ENCODE measurements around the gene ITIH3. TPM values are rescaled to one million over a fixed set of nuclear protein-coding genes. Genes with fewer than 3 reads are reported as not detected.

ITIH3 gene
- total RNA-seq, 4 donors from 2014 or later: 0.27 to 1.6 TPM; not detected in 2

DNA sequence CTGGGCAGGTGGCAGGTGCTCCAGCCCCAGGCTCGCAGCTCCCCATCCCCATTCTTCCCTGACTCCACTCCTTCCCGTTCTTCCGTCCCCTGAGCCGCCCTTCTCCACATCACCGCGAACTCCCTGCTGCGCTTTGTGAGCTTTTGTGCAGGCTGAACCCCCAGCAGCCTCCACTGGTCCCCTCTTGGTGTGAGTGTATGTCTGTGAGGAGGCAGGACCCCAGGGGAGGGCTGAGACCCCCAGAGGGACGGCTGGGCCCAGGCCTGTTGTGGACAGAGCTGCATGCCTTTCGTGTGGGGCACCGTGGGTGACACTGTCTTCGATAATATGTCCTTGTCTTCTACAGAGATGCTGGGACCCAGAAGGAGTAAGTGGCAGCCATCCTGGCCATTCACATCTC, 7.3 kb upstream of the ITIH3 start:
- no peaks in the 10 kb centered on the region for H3K4me1 ChIP-seq
- in situ Hi-C loops (cut with MboI; ENCODE audit: low pct_ligation_motif_present in 1 of 4, low pct_unique_long_range_greater_than_20kb in 1 of 4, low sequenced_read_pairs in 3 of 4): no loop called here
- no peaks in the 10 kb centered on the region for H3K36me3 ChIP-seq
- DNase-seq: no peak
- intact Hi-C loops (cut with DNase I; ENCODE audit: low total_unique reads): no loop called here
- H3K27ac ChIP-seq: no peak overlapping the region
- no peaks in the 10 kb centered on the region for H3K9me3 ChIP-seq
- no peak overlapping the region for H3K4me3 ChIP-seq
- TF ChIP-seq, protein P1, sequence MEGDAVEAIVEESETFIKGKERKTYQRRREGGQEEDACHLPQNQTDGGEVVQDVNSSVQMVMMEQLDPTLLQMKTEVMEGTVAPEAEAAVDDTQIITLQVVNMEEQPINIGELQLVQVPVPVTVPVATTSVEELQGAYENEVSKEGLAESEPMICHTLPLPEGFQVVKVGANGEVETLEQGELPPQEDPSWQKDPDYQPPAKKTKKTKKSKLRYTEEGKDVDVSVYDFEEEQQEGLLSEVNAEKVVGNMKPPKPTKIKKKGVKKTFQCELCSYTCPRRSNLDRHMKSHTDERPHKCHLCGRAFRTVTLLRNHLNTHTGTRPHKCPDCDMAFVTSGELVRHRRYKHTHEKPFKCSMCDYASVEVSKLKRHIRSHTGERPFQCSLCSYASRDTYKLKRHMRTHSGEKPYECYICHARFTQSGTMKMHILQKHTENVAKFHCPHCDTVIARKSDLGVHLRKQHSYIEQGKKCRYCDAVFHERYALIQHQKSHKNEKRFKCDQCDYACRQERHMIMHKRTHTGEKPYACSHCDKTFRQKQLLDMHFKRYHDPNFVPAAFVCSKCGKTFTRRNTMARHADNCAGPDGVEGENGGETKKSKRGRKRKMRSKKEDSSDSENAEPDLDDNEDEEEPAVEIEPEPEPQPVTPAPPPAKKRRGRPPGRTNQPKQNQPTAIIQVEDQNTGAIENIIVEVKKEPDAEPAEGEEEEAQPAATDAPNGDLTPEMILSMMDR (IDR thresholded peaks at IDR 0.05): no peak
- TF ChIP-seq POLR2AphosphoS5 (IDR thresholded peaks at IDR 0.05) (no peak), POLR2A (IDR thresholded peaks at IDR 0.05) (no peak), EP300 (IDR thresholded peaks at IDR 0.05; ENCODE audit: low read depth) (no peak)
- 77 to 83% methylated on average over 4 to 11 of the region's 11 CpGs for WGBS, 2 donors (ENCODE audit: low coverage in 1 of 2)
- H3K27me3 ChIP-seq: no peaks in the 10 kb centered on the region

DNA sequence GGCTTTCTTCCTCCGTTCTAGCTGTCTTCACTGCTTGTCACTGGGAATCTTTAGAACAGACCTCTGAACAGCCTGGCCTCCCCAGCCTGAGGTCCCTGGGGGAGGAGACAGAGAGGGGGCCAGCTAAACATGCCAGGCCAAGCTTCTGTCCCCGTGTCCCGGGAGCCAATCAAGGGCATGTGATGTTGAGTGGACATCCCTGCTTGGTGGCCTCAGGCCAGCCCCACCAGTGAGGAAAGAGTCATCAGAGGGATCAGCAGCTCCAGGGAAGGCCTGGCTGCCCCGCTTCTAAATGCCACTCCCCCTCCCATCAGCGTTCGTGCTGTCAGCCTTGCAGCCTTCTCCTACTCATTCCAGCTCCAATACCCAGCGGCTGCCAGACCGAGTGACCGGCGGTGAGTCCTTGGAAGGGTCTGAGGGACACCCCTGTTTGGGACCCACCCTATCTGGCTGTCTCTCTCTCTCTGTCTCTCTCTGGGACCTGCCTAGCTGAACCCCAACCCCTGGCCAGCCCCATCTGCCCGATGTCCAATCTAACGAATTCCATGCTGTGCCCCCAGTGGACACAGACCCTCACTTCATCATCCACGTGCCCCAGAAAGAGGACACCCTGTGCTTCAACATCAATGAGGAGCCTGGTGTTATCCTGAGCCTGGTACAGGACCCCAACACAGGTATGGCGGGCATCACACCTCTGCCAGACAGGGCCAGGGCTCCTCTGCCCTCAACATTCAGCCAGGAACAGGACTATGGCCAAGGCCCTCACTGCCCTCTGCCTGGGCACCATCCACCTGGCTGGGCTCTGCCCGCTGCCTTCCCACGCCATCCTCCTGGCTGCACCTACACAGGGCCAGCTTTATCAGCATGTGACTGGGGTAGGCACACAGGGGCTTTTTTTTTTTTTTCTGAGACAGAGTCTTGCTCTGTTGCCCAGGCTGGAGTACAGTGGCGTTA, 6.6 kb upstream of the ITIH3 start:
- Histone ChIP-seq H3K27ac (no peak overlapping the region), H3K36me3 (no peaks in the 10 kb centered on the region), H3K27me3 (no peaks in the 10 kb centered on the region), H3K4me1 (no peaks in the 10 kb centered on the region), H3K4me3 (no peak overlapping the region), H3K9me3 (no peaks in the 10 kb centered on the region)
- no peak for DNase-seq
- intact Hi-C loops (cut with DNase I; ENCODE audit: low total_unique reads) (no loop called here), in situ Hi-C loops (cut with MboI; ENCODE audit: low pct_ligation_motif_present in 1 of 4, low pct_unique_long_range_greater_than_20kb in 1 of 4, low sequenced_read_pairs in 3 of 4) (no loop called here)
- TF ChIP-seq POLR2AphosphoS5 (IDR thresholded peaks at IDR 0.05): no peak
- no peak for TF ChIP-seq POLR2A (IDR thresholded peaks at IDR 0.05)
- TF ChIP-seq, protein P1 (IDR thresholded peaks at IDR 0.05): no peak
- TF ChIP-seq EP300 (IDR thresholded peaks at IDR 0.05; ENCODE audit: low read depth): no peak
- WGBS, 2 donors (ENCODE audit: low coverage in 1 of 2): 63 to 79% methylated on average over 4 to 17 of the region's 17 CpGs

DNA sequence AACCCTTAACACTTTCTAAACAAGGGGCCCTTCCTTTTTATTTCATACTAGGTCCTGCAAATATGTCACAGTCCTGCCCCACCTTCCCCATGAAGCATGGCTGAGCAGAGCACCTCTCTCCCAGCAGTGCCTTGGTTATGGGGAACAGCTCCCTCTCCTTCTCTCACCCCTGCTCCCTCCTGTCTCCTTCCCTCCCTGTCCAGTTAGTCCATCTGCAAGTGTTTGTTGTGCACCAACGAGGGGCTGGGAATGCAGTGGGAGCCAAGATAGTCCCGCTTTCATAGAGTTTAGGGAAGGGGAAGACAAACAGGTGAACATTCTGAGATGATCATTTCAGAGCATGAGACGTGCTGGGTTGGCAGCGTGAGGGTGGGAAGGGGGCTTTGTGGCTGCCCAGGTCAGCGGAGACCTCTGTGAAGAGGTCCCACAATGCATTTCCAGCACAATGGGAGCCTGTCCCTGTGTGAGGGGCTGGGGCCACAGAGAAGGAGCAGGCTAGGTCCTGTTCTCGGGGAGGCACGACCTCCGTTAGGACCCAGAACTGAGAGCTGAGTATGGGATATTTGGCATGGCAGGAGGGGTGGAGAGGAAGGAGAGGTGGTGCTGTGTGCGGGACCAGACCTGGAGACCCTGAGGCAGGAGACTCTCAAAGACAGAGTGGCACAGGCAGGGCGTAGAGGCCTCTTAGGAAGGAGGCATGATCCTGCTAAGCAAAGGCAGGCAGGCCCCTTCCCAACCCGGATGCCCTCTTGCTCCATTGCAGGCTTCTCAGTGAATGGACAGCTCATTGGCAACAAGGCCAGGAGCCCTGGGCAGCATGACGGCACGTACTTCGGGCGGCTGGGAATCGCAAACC, 5.5 kb upstream of the ITIH3 start:
- Histone ChIP-seq H3K9me3 (no peaks in the 10 kb centered on the region), H3K36me3 (no peaks in the 10 kb centered on the region), H3K27me3 (no peaks in the 10 kb centered on the region), H3K4me1 (no peaks in the 10 kb centered on the region), H3K4me3 (no peak overlapping the region), H3K27ac (no peak overlapping the region)
- 75 to 89% methylated on average over 2 to 16 of the region's 16 CpGs for WGBS, 2 donors (ENCODE audit: low coverage in 1 of 2)
- in situ Hi-C loops (cut with MboI; ENCODE audit: low pct_ligation_motif_present in 1 of 4, low pct_unique_long_range_greater_than_20kb in 1 of 4, low sequenced_read_pairs in 3 of 4): no loop called here
- intact Hi-C loops (cut with DNase I; ENCODE audit: low total_unique reads): no loop called here
- TF ChIP-seq POLR2AphosphoS5 (IDR thresholded peaks at IDR 0.05) (no peak), POLR2A (IDR thresholded peaks at IDR 0.05) (no peak)
- TF ChIP-seq, protein P1 (IDR thresholded peaks at IDR 0.05): no peak
- no peak for DNase-seq

DNA sequence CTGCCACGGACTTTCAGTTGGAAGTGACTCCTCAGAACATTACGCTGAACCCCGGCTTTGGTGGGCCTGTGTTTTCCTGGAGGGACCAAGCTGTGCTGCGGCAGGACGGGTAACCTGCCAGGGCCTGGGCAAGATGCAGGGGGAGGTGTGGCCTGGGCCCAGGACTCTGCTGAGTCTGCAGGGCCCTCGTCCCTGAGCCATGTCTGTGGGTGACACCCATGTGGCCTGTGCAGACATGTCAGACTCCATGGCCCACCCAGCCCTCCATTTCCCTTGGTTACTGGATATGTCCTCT, 4.9 kb upstream of the ITIH3 start:
- intact Hi-C loops (cut with DNase I; ENCODE audit: low total_unique reads): no loop called here
- 88% methylated on average over 6 of the region's 6 CpGs; no CpG with 5 or more reads in 1 of the 2 donors for WGBS, 2 donors (ENCODE audit: low coverage in 1 of 2)
- Histone ChIP-seq H3K36me3 (no peaks in the 10 kb centered on the region), H3K4me1 (no peaks in the 10 kb centered on the region), H3K9me3 (no peaks in the 10 kb centered on the region), H3K27me3 (no peaks in the 10 kb centered on the region), H3K27ac (no peak overlapping the region), H3K4me3 (no peak overlapping the region)
- in situ Hi-C loops (cut with MboI; ENCODE audit: low pct_ligation_motif_present in 1 of 4, low pct_unique_long_range_greater_than_20kb in 1 of 4, low sequenced_read_pairs in 3 of 4): no loop called here
- no peak for DNase-seq
- no peak for TF ChIP-seq POLR2A (IDR thresholded peaks at IDR 0.05)
- TF ChIP-seq POLR2AphosphoS5 (IDR thresholded peaks at IDR 0.05): no peak
- no peak for TF ChIP-seq EP300 (IDR thresholded peaks at IDR 0.05; ENCODE audit: low read depth)
- TF ChIP-seq, protein P1 (IDR thresholded peaks at IDR 0.05): no peak

Data from transverse colon (tissue), 4 donors.